ENCODE data around the gene INSL3.

The INSL3 gene

DNA sequence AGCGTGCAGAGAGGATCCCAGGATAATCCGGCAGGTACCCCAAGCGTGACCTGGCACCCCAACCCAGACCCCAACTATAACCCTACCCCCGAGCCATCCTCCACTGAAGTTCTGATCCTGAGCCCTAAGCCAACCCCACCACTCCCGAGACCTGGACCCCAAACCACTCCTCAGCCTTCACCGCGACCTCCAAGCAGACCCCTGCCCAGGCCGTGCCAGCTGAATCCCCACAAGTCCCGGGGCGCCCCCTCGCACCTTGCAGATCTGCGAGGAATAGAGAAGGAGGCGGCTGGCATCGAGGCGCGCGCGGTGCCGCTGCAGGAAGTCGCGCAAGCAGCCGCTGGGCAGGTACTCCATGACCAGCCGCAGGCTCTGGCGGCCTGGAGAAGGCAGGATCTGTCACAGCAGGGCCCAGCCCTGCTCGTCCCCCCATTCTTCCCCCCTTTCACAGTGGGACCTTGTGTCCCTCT, 10.1 kb upstream of the INSL3 start:
- Histone ChIP-seq H3K27me3 (ENCODE audit: insufficient read depth, low read depth) (no peaks in the 10 kb centered on the region), H3K79me2 (ENCODE audit: insufficient read depth, low read depth) (no peaks in the 10 kb centered on the region), H3K36me3 (ENCODE audit: insufficient read depth) (no peaks in the 10 kb centered on the region), H3K27ac (no peak overlapping the region), H2AFZ (ENCODE audit: low read depth) (no peak overlapping the region), H3K4me3 (IDR thresholded peaks at IDR 0.05; ENCODE audit: insufficient read depth, low read depth, low read length) (no peak overlapping the region), H3K4me1 (ENCODE audit: low read depth, poor library complexity, severe bottlenecking) (no peaks in the 10 kb centered on the region), H4K20me1 (ENCODE audit: insufficient read depth) (no peaks in the 10 kb centered on the region), H3K4me2 (no peak overlapping the region), H3K9ac (no peak overlapping the region)
- TF ChIP-seq, protein P1, sequence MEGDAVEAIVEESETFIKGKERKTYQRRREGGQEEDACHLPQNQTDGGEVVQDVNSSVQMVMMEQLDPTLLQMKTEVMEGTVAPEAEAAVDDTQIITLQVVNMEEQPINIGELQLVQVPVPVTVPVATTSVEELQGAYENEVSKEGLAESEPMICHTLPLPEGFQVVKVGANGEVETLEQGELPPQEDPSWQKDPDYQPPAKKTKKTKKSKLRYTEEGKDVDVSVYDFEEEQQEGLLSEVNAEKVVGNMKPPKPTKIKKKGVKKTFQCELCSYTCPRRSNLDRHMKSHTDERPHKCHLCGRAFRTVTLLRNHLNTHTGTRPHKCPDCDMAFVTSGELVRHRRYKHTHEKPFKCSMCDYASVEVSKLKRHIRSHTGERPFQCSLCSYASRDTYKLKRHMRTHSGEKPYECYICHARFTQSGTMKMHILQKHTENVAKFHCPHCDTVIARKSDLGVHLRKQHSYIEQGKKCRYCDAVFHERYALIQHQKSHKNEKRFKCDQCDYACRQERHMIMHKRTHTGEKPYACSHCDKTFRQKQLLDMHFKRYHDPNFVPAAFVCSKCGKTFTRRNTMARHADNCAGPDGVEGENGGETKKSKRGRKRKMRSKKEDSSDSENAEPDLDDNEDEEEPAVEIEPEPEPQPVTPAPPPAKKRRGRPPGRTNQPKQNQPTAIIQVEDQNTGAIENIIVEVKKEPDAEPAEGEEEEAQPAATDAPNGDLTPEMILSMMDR (conservative IDR thresholded peaks at IDR 0.05; ENCODE audit: low read depth, low read length) = no peak

DNA sequence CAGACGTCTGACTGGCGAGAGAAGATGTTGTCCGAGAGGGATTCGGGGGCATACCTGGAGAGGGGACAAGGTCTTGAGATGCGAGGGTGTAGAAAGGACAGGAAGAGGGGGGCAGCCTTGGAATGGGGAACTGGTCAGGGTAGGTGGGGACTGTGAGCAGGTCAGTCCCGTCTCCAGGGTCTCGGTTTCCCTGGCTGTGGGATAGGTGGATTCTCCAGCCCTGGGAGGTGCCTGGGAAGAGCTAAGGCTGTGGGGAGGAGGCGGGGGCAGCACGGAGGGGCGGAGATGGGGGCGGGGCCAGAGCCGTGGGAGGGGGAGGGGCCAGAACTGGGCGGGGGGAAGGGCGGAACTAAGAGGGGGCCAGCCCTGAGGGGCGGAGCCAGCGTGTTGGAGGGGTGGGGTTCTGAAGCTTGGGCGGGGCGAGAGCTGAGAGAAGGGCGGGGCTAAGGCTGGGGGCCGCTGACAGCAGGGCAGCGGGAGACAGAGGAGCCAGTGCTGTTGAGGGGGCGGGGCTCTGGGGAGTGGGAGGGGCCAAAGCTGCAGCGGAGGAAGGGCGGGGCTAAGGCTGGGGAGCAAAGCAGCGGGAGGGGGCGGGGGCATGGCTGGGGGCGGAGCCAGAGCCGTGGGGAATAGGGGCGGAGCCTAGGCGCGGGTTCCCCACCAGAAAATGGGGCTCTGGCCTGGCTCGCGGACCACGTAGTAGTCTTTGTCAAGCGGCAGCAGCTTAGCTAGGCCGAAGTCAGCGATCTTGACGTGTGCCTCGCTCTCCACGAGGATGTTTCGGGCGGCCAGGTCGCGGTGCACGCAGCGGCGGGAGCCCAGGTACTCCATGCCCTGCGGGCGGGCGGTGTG, 9.5 kb upstream of the INSL3 start:
- TF ChIP-seq, protein P1 (conservative IDR thresholded peaks at IDR 0.05; ENCODE audit: low read depth, low read length) = no peak
- no peaks in the 10 kb centered on the region for H3K27me3 ChIP-seq (ENCODE audit: insufficient read depth, low read depth)
- no peak overlapping the region for H2AFZ ChIP-seq (ENCODE audit: low read depth)
- H3K79me2 ChIP-seq (ENCODE audit: insufficient read depth, low read depth) = no peaks in the 10 kb centered on the region
- no peaks in the 10 kb centered on the region for H3K36me3 ChIP-seq (ENCODE audit: insufficient read depth)
- H4K20me1 ChIP-seq (ENCODE audit: insufficient read depth) = no peaks in the 10 kb centered on the region
- no peak overlapping the region for H3K4me3 ChIP-seq (IDR thresholded peaks at IDR 0.05; ENCODE audit: insufficient read depth, low read depth, low read length)
- H3K4me2 ChIP-seq = no peak overlapping the region
- no peaks in the 10 kb centered on the region for H3K4me1 ChIP-seq (ENCODE audit: low read depth, poor library complexity, severe bottlenecking)
- no peak overlapping the region for H3K9ac ChIP-seq
- H3K27ac ChIP-seq = no peak overlapping the region

DNA sequence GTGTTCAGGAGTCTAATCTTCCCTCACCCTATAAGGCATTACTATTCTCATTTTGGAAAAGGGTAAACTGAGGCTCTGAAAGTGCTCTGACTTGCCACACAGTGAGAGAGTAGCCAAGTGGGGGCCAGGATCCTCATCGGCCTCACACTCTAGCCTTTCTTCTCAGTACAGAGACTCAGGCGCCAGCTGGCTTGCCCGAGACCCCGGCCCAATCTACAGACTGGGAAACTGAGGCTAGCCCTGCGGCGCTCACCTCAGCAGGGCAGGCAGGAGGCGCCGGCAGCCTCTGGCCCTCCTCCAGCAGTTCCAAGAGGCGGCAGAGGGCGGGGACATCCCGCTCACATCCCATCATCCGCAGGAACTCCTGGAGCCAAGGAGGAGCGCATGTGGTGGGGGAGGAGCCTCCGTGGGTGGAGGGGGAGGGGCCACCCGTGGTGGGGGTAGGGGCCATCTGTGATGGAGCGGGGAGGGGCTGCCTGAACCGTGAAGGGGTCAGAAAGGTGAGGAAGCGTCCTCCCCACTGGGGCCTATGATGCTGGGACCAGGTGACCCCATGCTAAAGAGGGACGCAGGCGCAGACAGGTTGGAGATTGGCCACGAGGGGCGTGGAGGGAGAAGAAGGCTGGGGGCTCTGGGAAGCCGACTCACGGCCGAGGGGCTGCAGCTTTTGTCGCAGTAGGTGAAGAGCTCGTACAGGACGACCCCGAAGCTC, 8.7 kb upstream of the INSL3 start:
- no peak overlapping the region for H3K4me2 ChIP-seq

GRCh38 chr19:17826508-17827056, 5.3 kb upstream of the INSL3 start:
- Histone ChIP-seq H3K27ac (no peak overlapping the region), H3K4me1 (ENCODE audit: low read depth, poor library complexity, severe bottlenecking) (no peaks in the 10 kb centered on the region), H3K79me2 (ENCODE audit: insufficient read depth, low read depth) (no peaks in the 10 kb centered on the region), H2AFZ (ENCODE audit: low read depth) (no peak overlapping the region), H3K4me2 (no peak overlapping the region), H3K27me3 (ENCODE audit: insufficient read depth, low read depth) (no peaks in the 10 kb centered on the region), H3K36me3 (ENCODE audit: insufficient read depth) (no peaks in the 10 kb centered on the region), H3K9ac (no peak overlapping the region), H4K20me1 (ENCODE audit: insufficient read depth) (no peaks in the 10 kb centered on the region), H3K4me3 (IDR thresholded peaks at IDR 0.05; ENCODE audit: insufficient read depth, low read depth, low read length) (no peak overlapping the region)
- TF ChIP-seq, protein P1 (conservative IDR thresholded peaks at IDR 0.05; ENCODE audit: low read depth, low read length) = no peak

More for the DNA sequence above, 8.7 kb upstream of the INSL3 start:
- H3K9ac ChIP-seq = no peak overlapping the region
- no peak overlapping the region for H3K4me3 ChIP-seq (IDR thresholded peaks at IDR 0.05; ENCODE audit: insufficient read depth, low read depth, low read length)
- H3K27ac ChIP-seq = no peak overlapping the region
- no peaks in the 10 kb centered on the region for H3K79me2 ChIP-seq (ENCODE audit: insufficient read depth, low read depth)
- H3K27me3 ChIP-seq (ENCODE audit: insufficient read depth, low read depth) = no peaks in the 10 kb centered on the region
- TF ChIP-seq, protein P1 (conservative IDR thresholded peaks at IDR 0.05; ENCODE audit: low read depth, low read length) = no peak
- no peak overlapping the region for H2AFZ ChIP-seq (ENCODE audit: low read depth)
- H3K4me1 ChIP-seq (ENCODE audit: low read depth, poor library complexity, severe bottlenecking) = no peaks in the 10 kb centered on the region
- H3K36me3 ChIP-seq (ENCODE audit: insufficient read depth) = no peaks in the 10 kb centered on the region
- no peaks in the 10 kb centered on the region for H4K20me1 ChIP-seq (ENCODE audit: insufficient read depth)

All from KMS-11 (cell line).